ENCODE results near the gene IPPK. TPM values are rescaled to one million over a fixed set of nuclear protein-coding genes. Genes with fewer than 3 reads are reported as not detected.

The IPPK gene
- total and polyA plus RNA-seq, 10 donors = 6.1 to 14.6 (median 11.5) TPM

DNA sequence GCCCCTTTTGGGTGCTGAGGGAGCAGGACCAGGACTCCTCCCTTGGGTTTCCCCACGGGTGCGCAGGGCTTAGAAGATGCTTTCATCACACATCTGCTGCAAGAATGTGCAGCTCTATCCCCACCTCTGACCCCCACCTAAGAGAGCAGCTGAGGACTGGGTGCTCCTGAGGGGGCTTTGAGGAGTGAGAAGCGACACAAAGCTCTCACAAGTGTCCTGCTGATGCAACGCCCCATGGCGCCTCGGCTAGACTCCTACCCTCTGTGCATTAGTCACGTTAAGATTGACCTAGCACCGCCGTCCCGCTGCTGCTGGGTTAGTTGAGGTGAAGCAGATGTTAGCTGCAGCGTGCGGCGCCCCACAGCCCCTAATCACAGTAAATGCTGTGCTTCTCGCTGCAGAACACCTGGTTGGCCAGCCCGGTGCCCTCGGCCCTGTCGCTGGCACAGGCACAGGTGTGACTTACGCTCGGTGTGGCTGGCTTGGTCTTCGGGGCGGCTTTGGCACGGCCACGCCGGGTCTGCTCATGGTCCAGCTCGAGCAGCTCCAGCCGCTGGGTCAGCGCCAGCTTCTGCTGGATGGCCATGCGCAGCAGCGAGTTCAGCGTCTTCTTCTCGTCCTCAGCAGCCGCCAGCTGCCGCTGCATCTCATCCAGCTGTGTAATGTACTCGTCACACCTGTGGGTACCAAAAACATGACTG, 45.0 kb upstream of the IPPK start:
- Histone ChIP-seq H3K27me3 (replicated peaks in 1 of 7) (no peaks in the 10 kb centered on the region), H3K4me3 (no peak overlapping the region), H3K9me3 (no peaks in the 10 kb centered on the region), H3K27ac (peak overlapping the region in 1 of 8 donors; percentile 45), H3K36me3 (peaks cover 0 to 99% (median 72%) of the 10 kb centered on the region in 6 donors), H3K4me1 (peaks cover 12 to 50% (median 32%) of the 10 kb centered on the region in 6 donors)
- TF ChIP-seq, protein P1, sequence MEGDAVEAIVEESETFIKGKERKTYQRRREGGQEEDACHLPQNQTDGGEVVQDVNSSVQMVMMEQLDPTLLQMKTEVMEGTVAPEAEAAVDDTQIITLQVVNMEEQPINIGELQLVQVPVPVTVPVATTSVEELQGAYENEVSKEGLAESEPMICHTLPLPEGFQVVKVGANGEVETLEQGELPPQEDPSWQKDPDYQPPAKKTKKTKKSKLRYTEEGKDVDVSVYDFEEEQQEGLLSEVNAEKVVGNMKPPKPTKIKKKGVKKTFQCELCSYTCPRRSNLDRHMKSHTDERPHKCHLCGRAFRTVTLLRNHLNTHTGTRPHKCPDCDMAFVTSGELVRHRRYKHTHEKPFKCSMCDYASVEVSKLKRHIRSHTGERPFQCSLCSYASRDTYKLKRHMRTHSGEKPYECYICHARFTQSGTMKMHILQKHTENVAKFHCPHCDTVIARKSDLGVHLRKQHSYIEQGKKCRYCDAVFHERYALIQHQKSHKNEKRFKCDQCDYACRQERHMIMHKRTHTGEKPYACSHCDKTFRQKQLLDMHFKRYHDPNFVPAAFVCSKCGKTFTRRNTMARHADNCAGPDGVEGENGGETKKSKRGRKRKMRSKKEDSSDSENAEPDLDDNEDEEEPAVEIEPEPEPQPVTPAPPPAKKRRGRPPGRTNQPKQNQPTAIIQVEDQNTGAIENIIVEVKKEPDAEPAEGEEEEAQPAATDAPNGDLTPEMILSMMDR (IDR thresholded peaks at IDR 0.05 in 8 of 11, conservative IDR thresholded peaks at IDR 0.05 in 3 of 11) = no peak
- TF ChIP-seq POLR2AphosphoS5 (IDR thresholded peaks at IDR 0.05) (peak in 1 of 3 donors; percentile 55), POLR2A (IDR thresholded peaks at IDR 0.05) (no peak)
- WGBS, 5 donors = 93 to 98% (median 95%) methylated on average over 20 to 34 of the region's 34 CpGs
- no peak for DNase-seq
- intact Hi-C loops (cut with DNase I; ENCODE audit: low total_unique reads) = loop anchor here (5.0 kb wide), 1 partner anchor 77 kb away; no protein-coding TSS in a partner anchor

DNA sequence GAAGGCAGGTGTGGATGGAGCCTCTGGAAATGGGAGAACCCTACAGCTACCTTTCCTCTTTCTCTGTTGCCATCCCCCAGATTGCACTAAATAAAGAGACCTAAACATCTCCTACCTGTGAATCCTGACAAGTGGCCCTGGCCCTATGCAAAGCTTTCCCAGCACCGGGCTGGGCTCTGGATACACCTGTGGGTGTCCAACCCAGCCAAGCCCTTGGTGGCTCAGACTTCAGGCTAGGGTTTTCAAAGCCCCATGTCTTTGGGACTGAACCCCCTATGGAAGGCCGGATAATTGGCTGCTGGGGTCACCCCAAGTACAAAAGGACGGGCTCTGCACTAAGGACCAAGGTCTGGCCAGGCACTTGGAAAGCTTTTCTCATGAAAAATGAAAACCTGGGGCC, 44.1 kb upstream of the IPPK start:
- Histone ChIP-seq H3K4me1 (peaks cover 12 to 49% (median 32%) of the 10 kb centered on the region in 6 donors), H3K27ac (no peak overlapping the region), H3K4me3 (no peak overlapping the region), H3K36me3 (peaks cover 0 to 99% (median 69%) of the 10 kb centered on the region in 6 donors), H3K27me3 (replicated peaks in 1 of 7) (no peaks in the 10 kb centered on the region), H3K9me3 (no peaks in the 10 kb centered on the region)
- intact Hi-C loops (cut with DNase I; ENCODE audit: low total_unique reads) = no loop called here
- no peak for DNase-seq
- WGBS, 5 donors = 94 to 100% (median 99%) methylated on average over 3 of the region's 3 CpGs
- TF ChIP-seq POLR2A (IDR thresholded peaks at IDR 0.05) (no peak), POLR2AphosphoS5 (IDR thresholded peaks at IDR 0.05) (no peak)
- TF ChIP-seq, protein P1 (IDR thresholded peaks at IDR 0.05 in 8 of 11, conservative IDR thresholded peaks at IDR 0.05 in 3 of 11) = no peak

DNA sequence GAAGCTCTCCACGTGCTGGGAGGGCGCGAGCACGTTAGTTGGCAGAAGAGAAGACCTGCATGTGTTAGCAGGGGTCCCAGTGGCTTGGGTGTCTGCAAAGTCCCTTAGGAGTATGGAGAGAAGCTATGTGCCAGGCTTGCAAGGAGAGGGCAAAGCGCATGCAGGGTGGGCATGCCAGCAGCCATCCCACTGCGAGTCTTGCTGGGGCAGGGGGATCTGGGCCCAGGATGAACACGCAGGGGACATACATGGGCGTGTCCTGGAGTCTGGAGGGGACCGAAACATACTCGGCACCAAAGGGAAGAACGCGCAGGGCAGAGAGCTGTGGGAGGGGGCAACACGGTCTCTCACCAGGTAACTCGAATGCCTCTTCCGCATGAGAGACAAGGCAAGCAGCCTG, 43.6 kb upstream of the IPPK start:
- Histone ChIP-seq H3K27me3 (replicated peaks in 1 of 7) (no peaks in the 10 kb centered on the region), H3K9me3 (no peaks in the 10 kb centered on the region), H3K36me3 (peaks cover 0 to 99% (median 64%) of the 10 kb centered on the region in 6 donors), H3K4me3 (no peak overlapping the region), H3K27ac (peak overlapping the region in 1 of 8 donors; percentile 76), H3K4me1 (peaks cover 12 to 49% (median 32%) of the 10 kb centered on the region in 6 donors)
- peak in 1 of 3 donors; percentile 23 for TF ChIP-seq POLR2AphosphoS5 (IDR thresholded peaks at IDR 0.05)
- no peak for TF ChIP-seq POLR2A (IDR thresholded peaks at IDR 0.05)
- TF ChIP-seq, protein P1 (IDR thresholded peaks at IDR 0.05 in 8 of 11, conservative IDR thresholded peaks at IDR 0.05 in 3 of 11) = no peak
- intact Hi-C loops (cut with DNase I; ENCODE audit: low total_unique reads) = no loop called here
- no peak for DNase-seq
- WGBS, 5 donors = 86 to 95% (median 89%) methylated on average over 15 of the region's 15 CpGs

DNA sequence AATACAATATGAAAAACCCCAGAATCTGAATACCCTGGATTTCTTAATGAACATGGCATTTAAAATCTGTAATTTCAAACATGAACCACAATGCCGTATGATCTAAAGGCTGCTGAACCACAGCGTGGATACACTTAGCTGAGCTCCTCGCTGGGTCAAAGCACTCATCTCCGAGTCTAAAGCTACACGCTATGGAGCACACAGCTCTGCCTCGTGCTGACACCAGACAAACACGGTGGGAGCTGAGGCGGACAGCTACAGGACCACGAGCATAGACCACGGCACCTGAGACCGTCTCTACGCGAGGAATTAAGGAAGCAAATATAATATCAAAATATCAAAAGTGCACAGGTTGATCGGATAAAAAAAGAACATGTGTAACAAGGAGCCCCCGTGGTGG, 42.8 kb upstream of the IPPK start:
- 82 to 96% (median 93%) methylated on average over 15 of the region's 15 CpGs for whole genome bisulfite sequencing, 5 donors
- intact Hi-C loops (cut with DNase I; ENCODE audit: low total_unique reads) = no loop called here
- TF ChIP-seq POLR2AphosphoS5 (IDR thresholded peaks at IDR 0.05) = no peak
- TF ChIP-seq POLR2A (IDR thresholded peaks at IDR 0.05) = no peak
- TF ChIP-seq, protein P1 (IDR thresholded peaks at IDR 0.05 in 8 of 11, conservative IDR thresholded peaks at IDR 0.05 in 3 of 11) = no peak

More for the DNA sequence above, 42.8 kb upstream of the IPPK start:
- no peak overlapping the region for H3K4me3 ChIP-seq
- no peak for DNase-seq
- peak overlapping the region in 5 of 8 donors; percentile 66 to 84 (median 74) for H3K27ac ChIP-seq
- H3K27me3 ChIP-seq (replicated peaks in 1 of 7) = no peaks in the 10 kb centered on the region
- H3K36me3 ChIP-seq = peaks cover 0 to 93% (median 57%) of the 10 kb centered on the region in 6 donors
- H3K9me3 ChIP-seq = no peaks in the 10 kb centered on the region
- peaks cover 12 to 49% (median 30%) of the 10 kb centered on the region in 6 donors for H3K4me1 ChIP-seq
